NCI-H2196 (cell line): Measurements from ENCODE around the gene CDC42.

Experiments used
- DNase-seq: peaks from one replicate; lab custom pipeline; 2025; ENCODE audit not compliant: unreplicated experiment; lab: John Stamatoyannopoulos, UW

CDC42 gene

DNA sequence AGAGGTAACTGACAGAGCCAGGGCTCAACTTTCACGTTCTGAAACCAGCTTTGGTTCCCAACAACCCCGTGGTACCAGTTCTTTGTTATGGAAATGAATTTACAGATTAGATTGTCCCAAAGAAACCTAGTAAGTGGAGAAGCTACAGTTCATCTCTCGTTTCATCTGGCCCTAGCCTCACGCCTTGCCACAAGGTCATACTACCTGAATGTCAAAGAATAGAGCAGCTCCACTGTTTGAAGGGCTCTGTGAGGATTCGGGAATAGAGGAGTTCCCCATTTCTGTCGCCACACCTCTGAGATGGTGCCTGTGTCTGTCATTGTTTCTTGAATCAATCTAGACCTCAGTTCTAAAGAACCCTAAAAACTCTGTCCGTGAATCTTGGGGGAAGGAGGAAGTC is 15.0 kb upstream of the CDC42 start:
- DNase-seq: no peak

DNA sequence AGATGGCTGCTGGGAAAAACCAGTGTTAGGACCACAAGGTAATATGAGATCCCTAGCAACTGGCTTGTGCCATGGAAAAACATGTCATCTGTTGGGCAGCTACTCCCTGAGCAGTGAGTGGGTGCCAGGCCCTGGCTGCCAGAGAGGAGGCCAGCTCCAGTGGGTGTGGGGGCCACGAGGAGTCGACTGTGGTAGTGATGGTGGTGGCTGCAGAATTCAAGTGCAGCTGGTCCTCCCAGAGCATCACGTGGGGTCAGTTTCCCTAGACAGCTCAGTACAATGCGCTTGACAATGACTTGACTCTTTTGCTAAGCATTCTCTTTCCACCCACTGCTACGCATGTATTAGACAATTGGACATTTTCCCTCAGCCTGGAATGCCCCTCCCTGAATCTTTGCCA is 14.5 kb upstream of the CDC42 start:
- DNase-seq: no peak

DNA sequence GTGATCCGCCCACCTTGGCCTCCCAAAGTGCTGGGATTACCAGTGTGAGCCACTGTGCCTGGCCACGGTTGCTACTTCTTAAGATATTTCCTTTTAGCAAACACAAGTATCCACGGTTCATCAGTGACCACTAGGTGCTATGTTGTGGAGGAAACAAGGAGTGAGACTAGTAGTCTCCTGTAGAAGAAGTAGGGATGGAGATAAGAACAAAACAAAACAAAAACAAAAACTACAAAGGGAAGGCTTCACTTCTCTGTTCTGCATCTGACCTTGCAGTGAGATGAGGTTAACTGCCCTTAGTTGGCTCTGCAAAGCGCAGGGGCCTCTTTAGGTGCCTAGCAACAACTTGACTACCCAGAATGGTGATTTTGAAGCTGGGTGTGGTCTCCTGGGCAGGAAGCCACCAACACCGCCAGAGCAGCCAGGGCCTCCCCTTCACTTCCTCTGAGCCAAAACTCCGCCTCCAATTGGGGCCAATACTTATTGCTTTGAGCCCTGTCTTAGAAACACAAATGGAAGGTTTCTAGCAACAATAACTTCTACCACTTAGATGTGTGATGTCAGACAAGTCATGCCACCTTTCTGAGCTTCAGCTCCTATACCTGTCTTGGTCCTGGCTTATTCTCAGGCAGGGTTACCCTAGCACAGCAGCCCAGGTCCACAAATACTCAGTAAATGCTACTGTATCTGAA is 12.8 kb upstream of the CDC42 start:
- peak; percentile 91 for DNase-seq

DNA sequence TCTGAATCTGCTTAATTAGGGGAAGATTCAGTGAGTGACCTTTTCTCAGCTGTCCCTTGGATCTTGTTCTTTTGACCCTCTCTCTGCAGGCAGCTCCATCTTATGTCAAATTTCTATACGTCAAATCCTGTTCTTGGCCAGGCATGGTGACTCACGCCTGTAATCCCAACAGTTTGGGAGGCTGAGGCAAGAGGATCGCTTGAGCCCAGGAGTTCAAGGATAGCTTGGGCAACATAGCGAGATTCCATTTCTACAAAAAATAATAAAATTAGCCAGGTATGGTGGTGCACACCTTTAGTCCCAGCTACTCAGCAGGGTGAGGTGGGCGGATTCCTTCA is 12.3 kb upstream of the CDC42 start:
- DNase-seq: no peak

DNA sequence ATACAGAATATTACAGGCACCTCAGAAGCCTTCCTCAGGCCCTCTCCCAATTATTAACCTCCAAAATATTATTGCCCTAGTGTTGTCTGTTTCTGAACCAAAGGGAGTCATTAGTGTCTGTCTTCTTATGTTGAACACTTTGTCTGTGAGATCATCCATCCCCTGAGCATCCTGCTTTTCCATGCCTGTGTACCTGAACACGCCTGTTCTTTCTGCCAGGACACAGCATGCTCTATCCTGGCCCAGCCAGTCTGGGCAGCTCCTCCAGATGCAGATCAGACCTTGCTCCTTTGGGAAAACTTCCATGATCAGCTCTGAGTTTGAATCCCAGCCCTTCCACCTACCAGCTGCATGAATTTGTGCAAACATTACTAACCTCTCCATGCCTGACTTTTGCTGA is 11.0 kb upstream of the CDC42 start:
- DNase-seq: no peak

DNA sequence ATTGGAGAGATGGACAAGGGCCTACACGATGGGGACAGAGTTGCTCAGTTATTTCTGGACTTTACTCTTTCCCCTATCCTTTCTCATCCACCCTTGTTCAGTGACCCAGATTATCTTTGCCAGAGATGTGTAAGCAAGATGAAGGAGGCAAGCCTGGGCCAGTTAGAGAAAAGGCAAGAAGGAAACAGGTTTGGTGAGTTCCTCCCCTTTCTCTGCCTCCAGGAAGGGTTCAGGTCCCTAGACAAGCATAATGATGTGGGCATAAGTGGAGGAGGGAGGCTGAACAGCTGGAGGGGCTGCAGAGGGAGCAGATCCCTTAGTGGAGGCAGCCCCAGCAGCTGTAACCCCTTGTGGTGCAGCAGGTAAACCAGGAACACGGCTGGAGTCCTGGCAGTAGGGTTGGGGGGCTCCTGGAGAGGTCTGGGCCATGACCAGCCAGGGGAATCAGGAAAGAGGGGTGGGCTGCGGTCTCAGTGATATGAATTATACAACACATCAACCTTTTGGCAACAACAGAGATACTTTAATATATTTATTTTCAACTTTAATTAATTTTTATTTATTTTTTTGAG is 9.2 kb upstream of the CDC42 start:
- DNase-seq: peak; percentile 38

DNA sequence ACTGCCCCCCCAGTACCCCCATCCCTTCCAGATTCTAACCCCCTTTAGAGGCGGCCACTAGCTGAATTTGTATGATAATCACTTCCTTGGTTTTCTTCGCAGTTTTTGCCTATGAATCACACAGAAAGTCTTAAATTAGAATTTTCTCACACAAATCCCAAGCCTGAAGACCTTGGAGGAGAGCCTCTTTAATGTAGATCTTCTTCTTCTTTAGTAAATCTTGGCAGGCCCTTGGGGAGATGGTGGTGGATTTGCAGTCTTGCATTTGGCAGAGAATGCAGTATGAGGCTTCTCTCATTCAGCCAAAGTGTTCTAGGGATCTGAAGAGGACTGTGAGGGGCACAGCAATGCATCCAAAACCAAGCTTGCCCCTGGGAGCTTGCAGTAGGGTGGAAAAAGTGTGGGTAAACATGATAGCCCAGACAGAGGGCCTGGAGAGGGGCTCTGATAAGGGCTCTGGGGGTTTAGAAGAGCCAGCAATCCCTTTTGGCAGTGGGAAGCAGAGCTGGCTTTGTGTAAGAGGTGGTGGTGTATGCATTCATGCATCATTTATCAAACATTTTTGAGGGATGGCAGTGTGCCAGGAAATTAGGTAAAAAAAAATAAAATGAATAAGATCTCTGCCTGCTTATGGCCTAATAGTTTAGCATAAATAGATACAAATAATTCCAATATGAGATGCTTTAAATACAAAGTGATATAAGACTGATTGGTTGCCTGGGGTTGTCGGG is 7.7 kb upstream of the CDC42 start:
- peak; percentile 19 for DNase-seq

DNA sequence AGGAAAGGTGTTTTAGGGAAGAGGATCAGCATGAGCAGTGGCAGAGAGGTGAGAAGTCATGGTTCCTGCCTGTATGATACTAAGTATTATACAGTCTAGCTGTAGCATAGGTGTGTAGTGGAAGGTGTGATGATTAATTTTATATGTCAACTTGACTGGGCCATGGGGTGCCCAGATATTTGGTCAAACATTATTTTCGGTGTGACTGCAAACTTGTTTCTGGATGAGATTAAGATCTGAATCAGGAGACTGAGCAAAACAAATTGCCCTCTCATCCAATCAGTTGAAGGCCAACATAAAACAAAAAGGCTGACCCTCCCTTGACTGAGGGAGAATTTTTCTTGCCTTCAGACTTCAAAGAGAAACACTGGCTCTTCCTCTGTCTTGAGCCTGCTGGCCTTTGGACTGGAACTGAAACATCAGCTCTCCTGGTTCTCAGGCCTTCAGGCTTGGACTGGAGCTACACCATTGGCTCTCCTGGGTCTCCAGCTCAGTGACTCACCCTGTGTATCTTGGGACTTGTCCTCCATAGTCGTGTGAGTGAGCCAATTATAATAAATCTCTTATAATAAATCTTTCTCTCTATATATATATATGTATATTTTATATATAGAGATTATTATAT is 6.8 kb upstream of the CDC42 start:
- no peak for DNase-seq

DNA sequence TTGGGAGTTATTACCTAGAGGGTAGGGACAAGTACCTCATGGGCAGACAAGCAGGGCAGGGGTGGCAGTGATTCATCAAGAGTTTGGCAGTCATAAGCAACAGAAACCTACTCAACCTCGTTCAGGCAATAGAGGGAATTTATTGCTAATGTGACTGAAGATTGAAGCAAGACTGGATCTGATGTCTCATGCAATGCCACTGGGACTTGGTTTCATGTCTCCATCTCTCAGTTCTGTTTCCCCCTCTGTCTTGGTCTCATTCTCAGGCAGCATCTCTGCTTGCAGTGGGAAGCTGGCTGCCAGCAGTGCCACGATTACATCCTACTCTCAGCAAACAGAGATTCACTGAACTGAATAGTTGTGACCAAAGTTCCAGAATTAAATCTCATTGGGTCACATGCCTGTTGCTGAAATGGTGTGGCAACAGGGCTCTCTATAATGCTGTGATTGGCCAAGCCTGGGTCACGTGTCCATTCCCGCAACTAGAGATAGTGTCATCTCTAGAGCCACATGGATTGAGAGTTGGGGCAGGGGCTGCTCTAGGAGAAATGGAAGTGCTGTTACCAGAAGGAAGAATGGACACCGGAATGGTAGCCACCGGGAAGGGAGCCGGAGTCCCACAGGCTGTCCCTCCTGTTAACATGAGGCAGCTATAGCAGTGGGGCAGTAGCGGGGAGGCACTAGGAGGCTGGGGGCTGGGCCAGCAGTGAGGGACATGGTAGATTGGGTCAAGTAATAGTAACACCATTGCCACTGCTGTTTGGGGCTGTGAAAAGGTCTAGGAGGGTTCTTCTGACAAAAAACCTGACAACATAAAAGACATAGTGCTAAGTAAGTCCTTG is 3.9 kb upstream of the CDC42 start:
- no peak for DNase-seq

DNA sequence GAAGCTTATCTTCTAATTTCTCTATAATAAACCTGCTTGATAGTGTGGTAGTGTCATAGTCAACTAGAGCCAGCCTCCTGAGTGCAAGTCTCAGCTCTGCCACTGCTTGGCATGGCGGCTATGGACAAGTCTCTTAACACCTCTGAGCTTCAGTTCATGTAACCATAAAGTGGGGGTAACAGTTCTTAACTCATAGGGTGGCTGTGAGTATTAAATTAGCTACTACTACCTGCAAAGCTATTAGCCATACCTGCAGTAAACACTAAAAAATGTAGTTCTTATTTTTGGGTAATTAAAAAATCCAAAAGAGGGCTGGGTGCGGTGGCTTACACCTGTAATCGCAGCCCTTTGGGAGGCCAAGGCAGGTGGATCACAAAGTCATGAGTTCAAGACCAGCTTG is 2.2 kb upstream of the CDC42 start:
- no peak for DNase-seq

DNA sequence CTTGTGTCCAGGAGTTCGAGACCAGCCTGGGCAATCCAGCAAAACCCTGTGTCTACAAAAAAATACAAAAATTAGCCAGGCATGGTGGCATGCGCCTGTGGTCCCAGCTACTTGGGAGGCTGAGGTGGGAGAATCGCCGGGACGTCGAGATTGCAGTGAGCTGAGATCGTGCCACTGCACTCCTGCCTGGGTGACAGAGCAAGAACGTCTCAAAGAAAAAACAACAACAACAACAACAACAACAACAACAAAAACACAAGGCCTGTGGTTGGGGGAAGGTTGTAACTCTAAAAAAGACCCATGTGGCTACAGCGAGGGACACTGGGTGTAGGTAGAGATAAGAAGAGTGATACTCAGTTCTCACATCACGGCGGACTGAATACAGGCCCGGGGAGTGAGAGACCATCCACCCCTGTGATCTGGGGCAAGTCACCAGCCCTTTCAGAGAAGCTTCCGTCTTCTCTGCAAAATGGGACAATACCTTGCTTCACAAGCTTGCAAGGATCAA is 848 bp upstream of the CDC42 start:
- no peak for DNase-seq

DNA sequence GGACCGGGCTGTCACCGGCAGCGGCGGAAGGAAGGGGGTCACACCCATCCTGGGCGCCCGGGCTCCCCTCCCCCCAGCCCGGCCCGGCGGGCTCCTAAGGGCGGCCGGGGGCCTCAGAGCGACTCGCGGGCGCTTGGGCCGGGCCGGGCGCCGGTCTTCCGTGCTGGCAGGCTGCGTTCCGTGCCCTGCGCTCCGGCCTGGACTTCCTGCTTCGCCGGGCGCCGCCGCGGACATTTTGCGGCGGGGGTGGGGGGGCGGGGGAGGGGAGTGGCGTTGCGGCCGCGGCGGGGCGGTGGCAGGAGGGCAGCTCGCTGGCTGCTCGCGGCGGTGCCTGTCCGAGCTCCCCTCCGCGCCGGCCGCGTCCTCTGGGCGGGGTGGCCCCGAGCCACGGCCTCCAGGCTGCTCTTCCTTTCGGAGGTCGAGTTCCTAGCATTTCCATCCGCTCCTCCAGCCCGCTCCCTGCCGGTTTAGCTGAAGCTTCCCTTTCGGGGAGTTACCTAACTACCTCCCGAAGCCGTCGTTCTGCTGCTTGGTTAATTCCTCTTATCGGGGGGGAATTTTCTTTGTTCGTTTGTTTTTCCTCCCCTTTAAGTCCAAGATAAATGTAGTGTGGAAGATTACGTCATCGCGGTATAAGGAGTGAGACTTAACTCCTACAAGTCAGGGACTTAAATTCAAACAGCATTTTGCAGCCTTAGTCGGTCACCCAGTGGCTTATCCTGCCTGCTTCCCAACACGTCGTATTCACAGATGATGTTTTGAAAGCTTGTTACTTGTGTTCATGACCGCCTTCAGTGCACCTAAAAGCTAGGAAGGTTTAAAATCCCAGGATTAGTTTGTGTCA is 730 bp downstream of the CDC42 start:
- peak; percentile 51 for DNase-seq

DNA sequence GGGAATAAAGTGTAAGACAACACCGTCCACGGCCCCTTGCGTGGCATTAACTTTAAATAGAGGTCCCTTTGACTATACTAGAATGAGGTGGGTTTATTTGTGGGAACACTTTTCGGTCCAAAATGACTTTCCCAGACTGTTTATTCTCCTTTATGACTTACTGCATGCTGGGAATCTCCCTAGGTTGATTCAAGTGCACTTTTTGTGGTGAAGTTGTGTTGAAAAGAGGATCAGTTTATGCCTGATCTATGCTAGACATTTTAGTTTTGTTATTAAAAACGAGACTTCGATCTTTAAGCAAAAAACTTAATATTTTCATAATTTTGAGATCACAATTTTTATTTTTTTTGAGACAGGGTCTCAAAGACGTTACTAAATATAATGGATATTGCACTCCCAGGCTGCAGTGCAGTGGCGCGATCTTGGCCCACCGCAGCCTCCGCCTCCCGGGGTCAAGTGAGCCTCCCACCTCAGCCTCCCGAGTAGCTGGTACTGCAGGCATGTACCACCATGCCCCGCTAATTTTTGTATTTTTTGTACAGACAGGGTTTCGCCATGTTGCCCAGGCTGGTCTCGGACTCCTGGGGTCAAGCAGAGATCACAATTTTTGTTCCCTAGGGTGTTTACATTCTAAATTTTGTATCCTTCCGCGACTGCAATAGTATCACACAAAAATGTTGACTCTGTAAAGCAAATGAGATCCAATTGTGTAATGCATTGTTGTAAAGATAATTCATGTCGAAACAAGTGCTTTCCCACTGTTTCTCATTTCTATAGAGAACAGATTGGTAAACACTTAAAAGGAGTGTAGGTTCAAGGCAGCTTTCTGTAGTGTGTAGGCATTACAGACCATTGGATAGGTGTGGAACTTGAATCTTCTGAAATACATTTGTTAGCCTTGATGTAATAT is 1.6 kb downstream of the CDC42 start:
- DNase-seq: no peak

DNA sequence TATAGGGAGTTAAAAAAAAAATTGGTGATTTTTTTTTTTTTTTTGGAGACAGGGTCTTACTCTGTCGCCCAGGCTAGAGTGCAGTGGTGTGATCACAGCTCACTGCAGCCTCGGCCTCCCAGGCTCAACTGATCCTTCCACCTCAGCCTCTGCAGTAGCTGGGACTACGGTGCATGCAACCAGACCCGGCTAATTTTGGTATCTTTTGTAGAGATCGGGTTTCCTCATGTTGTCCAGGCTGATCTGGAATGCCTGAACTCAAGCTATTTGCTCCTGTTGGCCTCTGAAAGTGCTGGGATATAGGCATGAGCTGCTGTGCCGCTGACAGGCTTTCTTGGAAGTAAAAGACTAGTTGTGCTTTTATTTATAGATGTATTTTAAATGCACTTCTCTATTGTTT is 3.0 kb downstream of the CDC42 start:
- no peak for DNase-seq

DNA sequence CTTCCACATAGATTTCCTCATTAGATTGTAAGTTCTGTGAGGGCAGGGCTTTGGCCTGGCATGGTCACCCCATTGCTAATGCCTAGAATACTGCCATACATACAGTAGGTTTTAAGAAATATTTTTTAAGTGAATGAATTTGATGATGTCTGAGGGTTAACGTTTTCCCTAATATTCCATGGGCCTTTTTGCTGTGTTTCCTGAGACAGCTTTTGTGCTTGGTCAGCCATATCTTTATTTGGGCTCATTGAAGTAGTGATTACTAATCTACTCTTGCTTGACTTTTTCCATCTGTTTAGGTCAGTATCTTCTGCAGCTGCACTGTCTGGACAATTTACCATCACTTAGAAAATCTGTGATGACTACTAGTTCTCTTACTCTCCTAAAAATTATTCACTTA is 3.5 kb downstream of the CDC42 start:
- DNase-seq: no peak

DNA sequence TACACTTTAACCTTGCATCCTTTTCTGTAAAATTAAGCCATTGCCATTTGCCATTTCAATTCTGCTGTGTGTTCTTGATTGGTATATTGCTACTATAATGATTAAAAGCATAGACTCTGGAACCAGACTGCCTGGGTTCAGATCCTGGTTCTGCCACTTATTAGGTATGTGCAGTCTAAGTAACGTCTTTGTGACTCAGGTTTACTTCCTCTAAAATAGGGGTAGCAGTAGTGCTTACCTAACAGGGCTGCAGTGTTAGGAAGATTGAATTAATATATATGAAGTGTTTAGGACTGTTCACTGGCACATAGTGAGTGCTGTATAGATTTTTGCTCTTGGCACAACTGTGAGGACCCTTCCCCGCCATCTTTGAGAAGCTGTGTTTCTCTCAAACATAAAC is 4.4 kb downstream of the CDC42 start:
- no peak for DNase-seq

DNA sequence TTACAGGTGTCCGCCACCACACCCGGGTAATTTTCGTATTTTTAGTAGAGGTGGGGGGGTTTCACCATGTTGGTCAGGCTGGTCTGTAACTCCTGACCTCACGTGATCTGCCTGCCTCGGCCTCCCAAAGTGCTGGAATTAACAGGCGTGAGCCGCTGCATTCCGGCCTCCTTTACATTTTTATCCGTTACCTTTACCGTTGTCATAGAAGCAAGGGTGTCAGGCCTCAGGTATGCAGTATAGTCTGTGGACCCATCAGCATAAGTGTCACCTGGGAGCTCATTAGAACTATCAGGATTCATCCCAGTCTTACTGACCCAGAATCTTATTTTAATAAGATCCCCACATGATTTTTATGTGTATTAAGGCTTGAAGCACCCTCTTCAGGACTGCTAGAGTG is 5.4 kb downstream of the CDC42 start:
- no peak for DNase-seq

DNA sequence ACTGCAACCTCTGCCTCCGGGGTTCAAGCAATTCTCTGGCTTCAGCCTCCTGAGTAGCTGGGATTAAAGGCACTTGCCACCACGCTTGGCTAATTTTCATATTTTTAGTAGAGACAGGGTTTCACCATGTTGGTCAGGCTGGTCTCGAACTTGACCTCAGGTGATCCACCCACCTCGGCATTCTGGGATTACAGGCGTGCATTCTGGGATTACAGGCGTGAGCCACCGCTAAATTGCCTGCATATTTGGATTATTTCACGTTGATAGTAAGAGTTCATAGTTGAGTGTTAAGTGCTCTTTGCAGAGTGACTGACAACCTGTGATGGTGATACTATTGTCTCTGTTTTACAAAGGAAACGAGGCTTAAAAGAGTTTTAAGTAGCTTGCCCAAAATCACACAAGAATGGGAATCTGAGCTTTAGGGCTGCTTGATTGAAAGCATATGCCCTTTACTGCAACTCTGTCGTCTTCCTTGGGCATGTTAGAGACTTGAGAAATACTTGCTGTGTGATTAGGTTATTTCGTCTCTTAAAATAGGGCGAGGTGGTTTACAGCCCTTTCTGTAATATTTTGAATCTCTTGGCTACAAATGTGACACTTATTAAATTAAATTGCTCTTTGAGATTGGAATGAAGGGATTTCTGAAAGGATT is 12.4 kb downstream of the CDC42 start:
- DNase-seq: no peak

DNA sequence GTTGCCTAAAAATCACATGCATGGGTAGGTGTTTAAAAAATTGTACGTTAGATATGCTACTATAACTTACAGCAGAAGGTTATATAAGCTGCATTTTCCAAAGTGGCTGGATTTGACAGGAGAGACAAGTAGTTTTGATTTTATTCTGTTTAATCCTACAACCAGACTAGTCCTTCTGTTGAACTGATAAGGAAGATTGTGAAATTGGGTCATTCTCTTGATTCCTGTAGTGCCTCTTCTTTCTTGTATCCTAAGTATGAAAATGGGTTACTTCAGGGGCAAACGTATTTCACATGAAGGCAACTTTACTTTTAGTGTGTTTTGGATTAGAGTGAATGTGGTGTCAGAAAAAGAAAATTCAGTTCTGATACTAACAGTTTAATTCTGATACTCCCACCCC is 19.0 kb downstream of the CDC42 start:
- no peak for DNase-seq
